ENCODE data around the gene SPATA46. TPM values are rescaled to one million over a fixed set of nuclear protein-coding genes. Genes with fewer than 3 reads are reported as not detected.

The SPATA46 gene
- total RNA-seq, 2 experiments from 2014 or later = not detected

DNA sequence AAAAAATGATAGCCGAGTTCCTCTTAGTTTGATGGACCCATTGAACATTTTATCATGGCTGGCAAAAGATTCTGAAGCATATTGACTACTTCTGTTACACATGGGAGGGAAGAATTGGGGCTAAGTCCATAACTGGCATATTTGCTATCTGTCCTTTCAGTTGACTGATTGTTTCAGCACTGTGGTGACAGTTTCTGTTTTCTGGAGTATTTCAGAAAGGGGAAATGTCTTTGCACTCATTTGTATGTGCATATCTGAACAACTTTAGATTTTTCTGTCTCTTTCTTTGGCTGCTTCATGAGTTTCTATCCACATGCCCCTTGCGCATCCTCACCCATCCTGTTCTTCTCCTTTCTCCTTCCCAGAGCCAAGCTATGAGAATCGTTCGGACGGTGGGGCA is 33.2 kb downstream of the SPATA46 start:
- no peaks in the 10 kb centered on the region for H3K4me1 ChIP-seq (ENCODE audit: insufficient read depth, low read length)
- ATAC-seq (ENCODE audit: poor library complexity) (no peak), DNase-seq (no peak)
- Mint-ChIP-seq H3K9me3 (no peaks in the 10 kb centered on the region), H3K4me3 (no peak overlapping the region), H3K36me3 (ENCODE audit: low read depth) (no peaks in the 10 kb centered on the region), H3K27ac (no peak overlapping the region), H3K27me3 (peaks cover 11% of the 10 kb centered on the region), H3K4me1 (ENCODE audit: low read depth) (no peaks in the 10 kb centered on the region)
- H3K9me3 ChIP-seq (ENCODE audit: control insufficient read depth in 1 of 2, insufficient read depth in 1 of 2, low read length in 2 of 2) = no peaks in the 10 kb centered on the region
- no peak overlapping the region for H3K27ac ChIP-seq (ENCODE audit: low read depth in 1 of 2, low read length in 2 of 2)
- TF ChIP-seq, protein P1, sequence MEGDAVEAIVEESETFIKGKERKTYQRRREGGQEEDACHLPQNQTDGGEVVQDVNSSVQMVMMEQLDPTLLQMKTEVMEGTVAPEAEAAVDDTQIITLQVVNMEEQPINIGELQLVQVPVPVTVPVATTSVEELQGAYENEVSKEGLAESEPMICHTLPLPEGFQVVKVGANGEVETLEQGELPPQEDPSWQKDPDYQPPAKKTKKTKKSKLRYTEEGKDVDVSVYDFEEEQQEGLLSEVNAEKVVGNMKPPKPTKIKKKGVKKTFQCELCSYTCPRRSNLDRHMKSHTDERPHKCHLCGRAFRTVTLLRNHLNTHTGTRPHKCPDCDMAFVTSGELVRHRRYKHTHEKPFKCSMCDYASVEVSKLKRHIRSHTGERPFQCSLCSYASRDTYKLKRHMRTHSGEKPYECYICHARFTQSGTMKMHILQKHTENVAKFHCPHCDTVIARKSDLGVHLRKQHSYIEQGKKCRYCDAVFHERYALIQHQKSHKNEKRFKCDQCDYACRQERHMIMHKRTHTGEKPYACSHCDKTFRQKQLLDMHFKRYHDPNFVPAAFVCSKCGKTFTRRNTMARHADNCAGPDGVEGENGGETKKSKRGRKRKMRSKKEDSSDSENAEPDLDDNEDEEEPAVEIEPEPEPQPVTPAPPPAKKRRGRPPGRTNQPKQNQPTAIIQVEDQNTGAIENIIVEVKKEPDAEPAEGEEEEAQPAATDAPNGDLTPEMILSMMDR (IDR thresholded peaks at IDR 0.05) = no peak
- ChIA-PET POLR2A (no interaction called here), CTCF (no interaction called here)
- H3K36me3 ChIP-seq (ENCODE audit: insufficient read depth, low read length) = no peaks in the 10 kb centered on the region
- H3K27me3 ChIP-seq (ENCODE audit: control insufficient read depth in 1 of 2, insufficient read depth in 2 of 2, low read length in 2 of 2) = peaks cover 3 to 4% of the 10 kb centered on the region in 2 experiments
- no peak overlapping the region for H3K4me3 ChIP-seq (ENCODE audit: low read length)
- intact Hi-C loops (cut with DNase I, micrococcal nuclease) = loop anchor here in 1 of 2 experiments (10.0 kb wide), 1 partner anchor 59 kb away; no protein-coding TSS in a partner anchor

DNA sequence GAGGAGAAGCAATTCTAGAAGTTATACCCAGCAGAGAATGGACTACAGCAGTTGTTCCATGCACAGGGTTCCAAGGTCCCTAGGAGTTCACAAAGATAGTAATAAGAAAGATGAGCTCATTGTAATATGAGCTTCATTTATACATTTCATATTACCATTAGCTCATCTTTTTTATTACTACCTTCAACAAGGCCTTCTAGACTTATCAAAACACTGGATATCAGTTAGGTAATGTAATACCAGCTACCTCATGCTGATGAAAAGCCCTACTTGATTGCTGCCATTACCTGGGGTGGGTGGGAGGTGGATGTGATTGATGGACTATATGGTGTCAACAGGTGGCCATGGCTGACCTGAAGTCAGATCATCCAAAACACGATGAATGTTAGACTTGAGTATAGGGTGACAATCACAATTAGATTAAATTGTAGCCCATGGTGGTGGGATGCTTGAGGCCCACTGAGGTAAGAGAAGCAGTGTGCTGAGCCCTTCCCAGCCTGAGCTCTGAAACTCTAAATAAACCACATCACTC is 34.1 kb downstream of the SPATA46 start:
- Histone ChIP-seq H3K9me3 (ENCODE audit: control insufficient read depth in 1 of 2, insufficient read depth in 1 of 2, low read length in 2 of 2) (no peaks in the 10 kb centered on the region), H3K27me3 (ENCODE audit: control insufficient read depth in 1 of 2, insufficient read depth in 2 of 2, low read length in 2 of 2) (peaks cover 2 to 4% of the 10 kb centered on the region in 2 experiments), H3K27ac (ENCODE audit: low read depth in 1 of 2, low read length in 2 of 2) (no peak overlapping the region), H3K4me1 (ENCODE audit: insufficient read depth, low read length) (no peaks in the 10 kb centered on the region), H3K4me3 (ENCODE audit: low read length) (no peak overlapping the region), H3K36me3 (ENCODE audit: insufficient read depth, low read length) (no peaks in the 10 kb centered on the region)
- TF ChIP-seq, protein P1 (IDR thresholded peaks at IDR 0.05) = no peak
- CTCF ChIA-PET = no interaction called here
- no peaks in the 10 kb centered on the region for H3K9me3 Mint-ChIP-seq
- no peak overlapping the region for H3K27ac Mint-ChIP-seq
- intact Hi-C loops (cut with DNase I, micrococcal nuclease) = loop anchor here in 1 of 2 experiments (10.0 kb wide), 1 partner anchor 58 kb away; no protein-coding TSS in a partner anchor
- DNase-seq = no peak
- H3K4me1 Mint-ChIP-seq (ENCODE audit: low read depth) = no peaks in the 10 kb centered on the region
- H3K4me3 Mint-ChIP-seq = no peak overlapping the region
- POLR2A ChIA-PET = no interaction called here
- no peak for ATAC-seq (ENCODE audit: poor library complexity)
- H3K36me3 Mint-ChIP-seq (ENCODE audit: low read depth) = no peaks in the 10 kb centered on the region
- peaks cover 11% of the 10 kb centered on the region for H3K27me3 Mint-ChIP-seq

DNA sequence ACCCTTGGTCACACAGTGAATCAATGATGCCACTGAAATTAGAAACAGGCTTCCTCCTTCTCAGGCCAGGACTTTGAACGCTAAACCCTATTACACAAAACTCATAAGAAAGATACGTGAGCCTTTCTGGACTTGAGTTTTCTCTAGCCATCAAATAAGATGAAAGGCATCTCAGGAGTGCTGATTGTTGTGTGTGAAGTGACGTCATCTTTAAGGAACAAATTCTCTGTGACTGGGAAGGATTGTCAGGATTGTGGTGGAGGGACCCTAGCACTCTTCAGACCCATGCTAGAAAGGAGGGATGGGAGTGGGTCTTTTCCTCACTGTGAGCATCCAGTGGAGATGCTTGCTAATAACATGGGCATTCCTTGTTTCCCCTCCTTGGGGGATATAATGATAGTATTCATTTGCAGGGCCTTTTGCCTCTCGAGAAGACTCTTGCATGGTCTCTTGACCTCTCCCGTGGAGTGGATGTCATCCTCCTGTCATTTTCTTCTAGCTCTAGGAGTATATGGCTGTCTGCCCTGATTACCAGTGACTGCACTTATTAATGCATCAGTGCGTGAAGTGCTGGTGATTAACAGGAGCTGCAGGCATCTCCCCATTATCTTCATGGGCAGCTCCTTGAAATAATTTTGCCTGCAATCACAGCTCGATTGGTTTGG is 39.9 kb downstream of the SPATA46 start:
- ChIA-PET POLR2A (no interaction called here), CTCF (interaction anchor here (1.0 kb wide), 1 partner anchor 9 kb away, joined by 4 read pairs; no protein-coding TSS in a partner anchor)
- no peak for ATAC-seq (ENCODE audit: poor library complexity)
- Mint-ChIP-seq H3K9me3 (no peaks in the 10 kb centered on the region), H3K4me3 (no peak overlapping the region), H3K36me3 (ENCODE audit: low read depth) (no peaks in the 10 kb centered on the region), H3K27ac (no peak overlapping the region), H3K4me1 (ENCODE audit: low read depth) (no peaks in the 10 kb centered on the region), H3K27me3 (peaks cover 31% of the 10 kb centered on the region)
- Histone ChIP-seq H3K9me3 (ENCODE audit: control insufficient read depth in 1 of 2, insufficient read depth in 1 of 2, low read length in 2 of 2) (no peaks in the 10 kb centered on the region), H3K27me3 (ENCODE audit: control insufficient read depth in 1 of 2, insufficient read depth in 2 of 2, low read length in 2 of 2) (peaks cover 3 to 4% of the 10 kb centered on the region in 2 experiments), H3K36me3 (ENCODE audit: insufficient read depth, low read length) (no peaks in the 10 kb centered on the region), H3K4me1 (ENCODE audit: insufficient read depth, low read length) (no peaks in the 10 kb centered on the region), H3K4me3 (ENCODE audit: low read length) (no peak overlapping the region), H3K27ac (ENCODE audit: low read depth in 1 of 2, low read length in 2 of 2) (no peak overlapping the region)
- DNase-seq = no peak
- intact Hi-C loops (cut with DNase I, micrococcal nuclease) = no loop called here
- TF ChIP-seq, protein P1 (IDR thresholded peaks at IDR 0.05) = no peak
